Memory B cell (primary cell): ENCODE results near the gene CSAG3.
"Not testable (repeated sequence)": the region's sequence is repeated elsewhere in the genome, so short reads cannot be mapped to it uniquely, and the experiment has no call there.

Source experiments
- ATAC-seq: fragments of 150-1000 bp; cut with Tn5 transposase; 2 replicates; pipeline ENCODE4 v1.10.0; 2021; ENCODE audit warnings: low read depth, mild to moderate bottlenecking, moderate library complexity
- DNase-seq, 2 donors: peaks; one replicate each; pipeline ENCODE4 v3.0.0; 2022; ENCODE audit warnings: low spot score in 2 of 2
- H3K27ac Mint-ChIP-seq: one replicate; pipeline ENCODE4 v1.8.0; 2022; ENCODE audit warnings: mild to moderate bottlenecking, moderate library complexity, mixed read lengths
- H3K27me3 Mint-ChIP-seq: one replicate; pipeline ENCODE4 v1.8.0; 2022; ENCODE audit warnings: mixed read lengths
- H3K36me3 Mint-ChIP-seq: one replicate; pipeline ENCODE4 v1.8.0; 2022; ENCODE audit warnings: mild to moderate bottlenecking, mixed read lengths
- H3K4me1 Mint-ChIP-seq: one replicate; pipeline ENCODE4 v1.8.0; 2022; ENCODE audit warnings: mixed read lengths
- H3K4me3 Mint-ChIP-seq: one replicate; pipeline ENCODE4 v1.8.0; 2022; ENCODE audit warnings: mild to moderate bottlenecking, moderate library complexity, mixed read lengths
- H3K9me3 Mint-ChIP-seq: one replicate; pipeline ENCODE4 v1.8.0; 2022; ENCODE audit warnings: mixed read lengths

CSAG3 gene

GRCh38 chrX:152758918-152759317 lies at the start of gene CSAG3:
CSAG3 (plus strand) TSS chrX:152759218.
- DNase-seq, H3K36me3 Mint-ChIP-seq, H3K27ac Mint-ChIP-seq, ATAC-seq, H3K27me3 Mint-ChIP-seq, H3K9me3 Mint-ChIP-seq, H3K4me3 Mint-ChIP-seq, H3K4me1 Mint-ChIP-seq: not testable (repeated sequence)

DNA sequence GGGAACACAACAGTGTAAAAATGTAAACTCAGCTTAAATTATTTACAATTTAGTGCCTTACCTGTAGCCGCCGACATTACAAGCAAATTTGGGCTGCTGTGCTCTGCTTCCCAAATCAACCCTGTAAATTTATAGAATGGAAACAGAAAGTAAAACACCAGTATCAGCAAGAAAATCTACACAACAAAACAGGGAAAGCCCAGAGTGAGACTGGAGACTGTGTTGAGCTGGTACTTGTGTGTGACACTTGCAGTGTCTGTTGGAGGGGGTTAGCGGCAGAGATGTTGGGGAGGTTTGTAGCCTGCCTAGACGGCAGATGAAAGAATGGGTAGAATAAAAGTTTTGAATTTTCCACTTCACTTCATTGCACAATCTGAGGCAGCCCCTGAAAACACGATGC lies 45.8 kb upstream of the CSAG3 start:
- not testable (repeated sequence) for H3K4me3 Mint-ChIP-seq, H3K27ac Mint-ChIP-seq, H3K4me1 Mint-ChIP-seq, H3K27me3 Mint-ChIP-seq, H3K9me3 Mint-ChIP-seq, H3K36me3 Mint-ChIP-seq, ATAC-seq, DNase-seq

- not testable (repeated sequence) for H3K27me3 Mint-ChIP-seq, H3K4me1 Mint-ChIP-seq, H3K36me3 Mint-ChIP-seq, DNase-seq, ATAC-seq, H3K9me3 Mint-ChIP-seq, H3K27ac Mint-ChIP-seq, H3K4me3 Mint-ChIP-seq
Observed at GRCh38 chrX:152713815-152714787, 44.9 kb upstream of the CSAG3 start, which contains the start of gene MAGEA2B. MAGEA2B (plus strand) TSS chrX:152714628; CDS start chrX:152717107, 2,479 bp downstream.

GRCh38 chrX:152725409-152725808 lies 33.6 kb upstream of the CSAG3 start:
- H3K9me3 Mint-ChIP-seq, result no peaks in the 10 kb centered on the region
- DNase-seq (no peak), ATAC-seq (no peak)
- no peak overlapping the region for H3K4me3 Mint-ChIP-seq
- H3K27me3 Mint-ChIP-seq, result peaks cover 4% of the 10 kb centered on the region
- H3K27ac Mint-ChIP-seq, result no peak overlapping the region
- no peaks in the 10 kb centered on the region for H3K36me3 Mint-ChIP-seq
- H3K4me1 Mint-ChIP-seq, result no peaks in the 10 kb centered on the region

GRCh38 chrX:152733261-152733975 lies 25.6 kb upstream of the CSAG3 start, which contains the start of the genes CSAG1 and MAGEA12:
CSAG1 (minus strand) TSS chrX:152733721; CDS start chrX:152732460, 1,261 bp downstream.
MAGEA12 (plus strand) TSS chrX:152733757; CDS start chrX:152736162, 2,405 bp downstream.
- Mint-ChIP-seq H3K36me3 (no peaks in the 10 kb centered on the region), H3K27me3 (no peaks in the 10 kb centered on the region), H3K4me1 (no peaks in the 10 kb centered on the region), H3K4me3 (no peak within 1 kb of the TSS), H3K9me3 (no peaks in the 10 kb centered on the region), H3K27ac (no peak within 1 kb of the TSS)
- DNase-seq (no peak), ATAC-seq (no peak)

DNA sequence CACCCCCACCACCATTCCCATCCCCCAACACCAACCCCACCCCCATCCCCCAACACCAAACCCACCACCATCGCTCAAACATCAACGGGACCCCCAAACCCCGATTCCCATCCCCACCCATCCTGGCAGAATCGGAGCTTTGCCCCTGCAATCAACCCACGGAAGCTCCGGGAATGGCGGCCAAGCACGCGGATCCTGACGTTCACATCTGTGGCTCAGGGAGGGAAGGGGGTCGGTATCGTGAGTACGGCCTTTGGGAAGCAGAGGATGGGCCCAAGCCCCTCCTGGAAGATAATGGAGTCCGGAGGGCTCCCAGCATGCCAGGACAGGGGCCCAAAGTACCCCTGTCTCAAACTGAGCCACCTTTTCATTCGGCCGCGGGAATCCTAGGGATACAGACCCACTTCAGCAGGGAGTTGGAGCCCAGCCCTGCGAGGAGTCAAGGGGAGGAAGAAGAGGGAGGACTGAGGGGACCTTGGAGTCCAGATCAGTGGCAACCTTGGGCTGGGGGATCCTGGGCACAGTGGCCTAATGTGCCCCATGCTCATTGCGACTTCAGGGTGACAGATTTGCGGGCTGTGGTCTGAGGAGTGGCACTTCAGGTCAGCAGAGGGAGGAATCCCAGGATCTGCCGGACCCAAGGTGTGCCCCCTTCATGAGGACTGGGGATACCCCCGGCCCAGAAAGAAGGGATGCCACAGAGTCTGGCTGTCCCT lies 24.7 kb upstream of the CSAG3 start:
- not testable (repeated sequence) for H3K27me3 Mint-ChIP-seq, H3K9me3 Mint-ChIP-seq, H3K36me3 Mint-ChIP-seq, DNase-seq, H3K4me3 Mint-ChIP-seq, H3K27ac Mint-ChIP-seq, ATAC-seq, H3K4me1 Mint-ChIP-seq

DNA sequence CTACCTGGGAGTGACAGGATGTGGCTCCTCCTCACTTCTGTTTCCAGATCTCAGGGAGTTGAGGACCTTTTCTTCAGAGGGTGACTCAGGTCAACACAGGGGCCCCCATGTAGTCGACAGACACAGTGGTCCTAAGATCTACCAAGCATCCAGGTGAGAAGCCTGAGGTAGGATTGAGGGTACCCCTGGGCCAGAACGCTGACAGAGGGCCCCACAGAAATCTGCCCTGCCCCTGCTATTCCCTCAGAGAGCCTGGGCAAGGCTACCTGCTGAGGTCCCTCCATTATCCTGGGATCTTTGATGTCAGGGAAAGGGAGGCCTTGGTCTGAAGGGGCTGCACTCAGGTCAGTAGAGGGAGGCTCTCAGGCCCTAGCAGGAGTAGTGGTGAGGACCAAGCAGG lies 23.9 kb upstream of the CSAG3 start:
- Mint-ChIP-seq H3K4me1 (no peaks in the 10 kb centered on the region), H3K27ac (no peak overlapping the region), H3K9me3 (no peaks in the 10 kb centered on the region), H3K27me3 (no peaks in the 10 kb centered on the region), H3K4me3 (no peak overlapping the region), H3K36me3 (no peaks in the 10 kb centered on the region)
- DNase-seq (no peak), ATAC-seq (no peak)

DNA sequence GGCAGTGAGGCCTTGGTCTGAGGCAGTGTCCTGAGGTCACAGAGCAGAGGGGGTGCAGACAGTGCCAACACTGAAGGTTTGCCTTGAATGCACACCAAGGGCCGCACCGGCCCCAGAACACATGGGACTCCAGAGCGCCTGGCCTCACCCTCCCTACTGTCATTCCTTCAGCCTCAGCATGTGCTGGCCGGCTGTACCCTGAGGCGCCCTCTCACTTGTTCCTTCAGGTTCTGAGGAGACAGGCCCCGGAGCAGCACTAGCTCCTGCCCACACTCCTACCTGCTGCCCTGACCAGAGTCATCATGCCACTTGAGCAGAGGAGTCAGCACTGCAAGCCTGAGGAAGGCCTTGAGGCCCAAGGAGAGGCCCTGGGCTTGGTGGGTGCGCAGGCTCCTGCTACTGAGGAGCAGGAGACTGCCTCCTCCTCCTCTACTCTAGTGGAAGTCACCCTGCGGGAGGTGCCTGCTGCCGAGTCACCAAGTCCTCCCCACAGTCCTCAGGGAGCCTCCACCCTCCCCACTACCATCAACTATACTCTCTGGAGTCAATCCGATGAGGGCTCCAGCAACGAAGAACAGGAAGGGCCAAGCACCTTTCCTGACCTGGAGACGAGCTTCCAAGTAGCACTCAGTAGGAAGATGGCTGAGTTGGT lies 23.0 kb upstream of the CSAG3 start:
- DNase-seq (no peak), ATAC-seq (no peak)
- no peak overlapping the region for H3K4me3 Mint-ChIP-seq
- no peak overlapping the region for H3K27ac Mint-ChIP-seq
- H3K9me3 Mint-ChIP-seq, result no peaks in the 10 kb centered on the region
- no peaks in the 10 kb centered on the region for H3K36me3 Mint-ChIP-seq
- no peaks in the 10 kb centered on the region for H3K27me3 Mint-ChIP-seq
- H3K4me1 Mint-ChIP-seq, result no peaks in the 10 kb centered on the region

DNA sequence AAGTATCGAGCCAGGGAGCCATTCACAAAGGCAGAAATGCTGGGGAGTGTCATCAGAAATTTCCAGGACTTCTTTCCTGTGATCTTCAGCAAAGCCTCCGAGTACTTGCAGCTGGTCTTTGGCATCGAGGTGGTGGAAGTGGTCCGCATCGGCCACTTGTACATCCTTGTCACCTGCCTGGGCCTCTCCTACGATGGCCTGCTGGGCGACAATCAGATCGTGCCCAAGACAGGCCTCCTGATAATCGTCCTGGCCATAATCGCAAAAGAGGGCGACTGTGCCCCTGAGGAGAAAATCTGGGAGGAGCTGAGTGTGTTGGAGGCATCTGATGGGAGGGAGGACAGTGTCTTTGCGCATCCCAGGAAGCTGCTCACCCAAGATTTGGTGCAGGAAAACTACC lies 22.5 kb upstream of the CSAG3 start:
- H3K4me3 Mint-ChIP-seq, DNase-seq, H3K36me3 Mint-ChIP-seq, H3K9me3 Mint-ChIP-seq, H3K27ac Mint-ChIP-seq, H3K4me1 Mint-ChIP-seq, ATAC-seq, H3K27me3 Mint-ChIP-seq: not testable (repeated sequence)

- Mint-ChIP-seq H3K36me3 (no peaks in the 10 kb centered on the region), H3K27ac (no peak overlapping the region), H3K4me3 (no peak overlapping the region), H3K9me3 (no peaks in the 10 kb centered on the region), H3K4me1 (no peaks in the 10 kb centered on the region), H3K27me3 (peaks cover 3% of the 10 kb centered on the region)
- no peak for DNase-seq
- ATAC-seq, result no peak
Observed at GRCh38 chrX:152738560-152738959, 20.5 kb upstream of the CSAG3 start.

- DNase-seq, H3K9me3 Mint-ChIP-seq, H3K27me3 Mint-ChIP-seq, H3K4me3 Mint-ChIP-seq, H3K4me1 Mint-ChIP-seq, ATAC-seq, H3K27ac Mint-ChIP-seq, H3K36me3 Mint-ChIP-seq: not testable (repeated sequence)
Observed at GRCh38 chrX:152753686-152754650, 5.0 kb upstream of the CSAG3 start, which contains the start of gene MAGEA2. MAGEA2 (minus strand) TSS chrX:152753842; CDS start chrX:152751363, 2,479 bp downstream.

GRCh38 chrX:152754871-152755270 lies 4.1 kb upstream of the CSAG3 start:
- not testable (repeated sequence) for H3K4me3 Mint-ChIP-seq, H3K4me1 Mint-ChIP-seq, DNase-seq, H3K9me3 Mint-ChIP-seq, H3K27ac Mint-ChIP-seq, H3K36me3 Mint-ChIP-seq, ATAC-seq, H3K27me3 Mint-ChIP-seq
